HepG2 (cell line): Measurements from ENCODE around the gene CSTB. TPM values are rescaled to one million over a fixed set of nuclear protein-coding genes. Genes with fewer than 3 reads are reported as not detected.

Experiments used
- AFF4 ChIP-seq: sonication (generic); formaldehyde crosslinking; IDR thresholded peaks from 2 replicates; pipeline ENCODE4 v1.4.0; 2020; ENCODE audit warnings: missing genetic modification reagents
- HDAC1 ChIP-seq: sonication (generic); formaldehyde crosslinking; IDR thresholded peaks from 2 replicates; pipeline ENCODE4 v1.5.1; 2020; ENCODE audit warnings: mild to moderate bottlenecking, missing genetic modification reagents
- HNRNPUL1 ChIP-seq: fragments of 200-400 bp; formaldehyde crosslinking; IDR thresholded peaks from 2 replicates; pipeline ENCODE4 v1.6.1; 2017; ENCODE audit warnings: low read depth, mild to moderate bottlenecking, low read length, moderate library complexity
- NFATC3 ChIP-seq: sonication (generic); formaldehyde crosslinking; IDR thresholded peaks from 2 replicates; pipeline ENCODE4 v1.5.1; 2020; ENCODE audit warnings: mild to moderate bottlenecking, missing genetic modification reagents
- RARG ChIP-seq: sonication (generic); formaldehyde crosslinking; IDR thresholded peaks from 2 replicates; pipeline ENCODE4 v1.4.0; 2020; ENCODE audit warnings: low read depth, mild to moderate bottlenecking, missing genetic modification reagents
- REST ChIP-seq, 2 experiments: IDR thresholded peaks; 2 replicates each; pipeline ENCODE4 v1.6.1; 2011 to 2012; ENCODE audit warnings: low read length in 2 of 2, borderline replicate concordance in 1 of 2, low read depth in 1 of 2, mild to moderate bottlenecking in 1 of 2, moderate library complexity in 1 of 2
- YY1 ChIP-seq: IDR thresholded peaks from 2 replicates; pipeline ENCODE4 v1.6.1; 2011; ENCODE audit warnings: low read length, low read depth, moderate library complexity, mild to moderate bottlenecking; ENCODE audit not compliant: insufficient read depth, insufficient replicate concordance
- ZC3H13 ChIP-seq: sonication (generic); formaldehyde crosslinking; IDR thresholded peaks from 2 replicates; pipeline ENCODE4 v1.8.1; 2023; ENCODE audit warnings: mild to moderate bottlenecking, missing genetic modification reagents, moderate library complexity
- ZGPAT ChIP-seq: IDR thresholded peaks from 2 replicates; pipeline ENCODE4 v1.6.1; 2016; ENCODE audit warnings: mild to moderate bottlenecking
- ZNF660 ChIP-seq: sonication (generic); formaldehyde crosslinking; IDR thresholded peaks from 2 replicates; pipeline ENCODE4 v1.5.1; 2020; ENCODE audit warnings: mild to moderate bottlenecking, low read depth, missing genetic modification reagents, borderline replicate concordance
- polyA plus RNA-seq, 8 experiments: library from polyadenylated mRNA; depleted of rRNA in 3 of 8; stranded (reverse) in 7 of 8; unstranded in 1 of 8; fragments of >200 nt; fragmentation: Illumina TruSeq in 4 of 8; extraction: Trizol in 4 of 8; gene quantifications; 2 replicates each; pipeline versions ENCODE4 v1.2.1 to v1.2.3, GENCODE V29; 2011 to 2016; ENCODE audit warnings: low read depth in 4 of 8, missing spikeins in 1 of 8, mixed read lengths in 1 of 8; ENCODE audit not compliant: insufficient read depth in 1 of 8
- total RNA-seq, 5 experiments: library from RNA; depleted of rRNA; stranded (reverse); fragments of >200 nt; fragmentation: Illumina TruSeq; extraction: Trizol; gene quantifications; 2 replicates each; pipeline ENCODE4 v1.2.3, GENCODE V29; 2016; ENCODE audit warnings: low read depth in 1 of 5
- TF ChIP-seq, protein P1 (sequence below), 2 experiments: sonication (generic) in 1 of 2; formaldehyde crosslinking in 1 of 2; IDR thresholded peaks; 2 replicates each; pipeline versions ENCODE4 v1.4.0 to v1.6.1; 2018 to 2020; ENCODE audit warnings: missing genetic modification reagents in 2 of 2, borderline replicate concordance in 1 of 2, low read depth in 1 of 2, mild to moderate bottlenecking in 1 of 2, missing biosample characterization in 1 of 2
- TF ChIP-seq, protein P2 (sequence below): sonication (generic); formaldehyde crosslinking; IDR thresholded peaks from 2 replicates; pipeline ENCODE4 v1.8.0; 2023; ENCODE audit warnings: mild to moderate bottlenecking, missing genetic modification reagents
- TF ChIP-seq, protein P3 (sequence below): sonication (generic); formaldehyde crosslinking; conservative IDR thresholded peaks from 2 replicates; pipeline ENCODE4 v1.5.0; 2020; ENCODE audit warnings: missing genetic modification reagents

The CSTB gene
- total and polyA plus RNA-seq, 2 of the 13 experiments (the other 11 are each of a cell fraction or from before 2014, with no cell fraction given), result 11.7 to 94.1 TPM

- TF ChIP-seq, protein P1, sequence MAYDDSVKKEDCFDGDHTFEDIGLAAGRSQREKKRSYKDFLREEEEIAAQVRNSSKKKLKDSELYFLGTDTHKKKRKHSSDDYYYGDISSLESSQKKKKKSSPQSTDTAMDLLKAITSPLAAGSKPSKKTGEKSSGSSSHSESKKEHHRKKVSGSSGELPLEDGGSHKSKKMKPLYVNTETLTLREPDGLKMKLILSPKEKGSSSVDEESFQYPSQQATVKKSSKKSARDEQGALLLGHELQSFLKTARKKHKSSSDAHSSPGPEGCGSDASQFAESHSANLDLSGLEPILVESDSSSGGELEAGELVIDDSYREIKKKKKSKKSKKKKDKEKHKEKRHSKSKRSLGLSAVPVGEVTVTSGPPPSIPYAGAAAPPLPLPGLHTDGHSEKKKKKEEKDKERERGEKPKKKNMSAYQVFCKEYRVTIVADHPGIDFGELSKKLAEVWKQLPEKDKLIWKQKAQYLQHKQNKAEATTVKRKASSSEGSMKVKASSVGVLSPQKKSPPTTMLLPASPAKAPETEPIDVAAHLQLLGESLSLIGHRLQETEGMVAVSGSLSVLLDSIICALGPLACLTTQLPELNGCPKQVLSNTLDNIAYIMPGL (CRISPR knock-in tag; IDR thresholded peaks at IDR 0.05; ENCODE audit: borderline replicate concordance in 1 of 2, low read depth in 1 of 2), result peak; percentile 42 to 63; a peak in 2 of 4 replicates
- TF ChIP-seq ZGPAT (CRISPR knock-in tag), result no peak
- TF ChIP-seq HDAC1 (CRISPR knock-in tag), result peak; percentile 37; the same call in 1 of the 2 replicates
- TF ChIP-seq AFF4 (CRISPR knock-in tag), result no peak
- TF ChIP-seq, protein P2, sequence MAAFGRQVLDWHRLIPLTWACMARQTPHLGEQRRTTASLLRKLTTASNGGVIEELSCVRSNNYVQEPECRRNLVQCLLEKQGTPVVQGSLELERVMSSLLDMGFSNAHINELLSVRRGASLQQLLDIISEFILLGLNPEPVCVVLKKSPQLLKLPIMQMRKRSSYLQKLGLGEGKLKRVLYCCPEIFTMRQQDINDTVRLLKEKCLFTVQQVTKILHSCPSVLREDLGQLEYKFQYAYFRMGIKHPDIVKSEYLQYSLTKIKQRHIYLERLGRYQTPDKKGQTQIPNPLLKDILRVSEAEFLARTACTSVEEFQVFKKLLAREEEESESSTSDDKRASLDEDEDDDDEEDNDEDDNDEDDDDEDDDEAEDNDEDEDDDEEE, result no peak
- no peak for TF ChIP-seq YY1
- TF ChIP-seq HNRNPUL1, result no peak
- TF ChIP-seq ZC3H13 (CRISPR knock-in tag), result 0 out of 2 replicates have a peak, but pooled peaks have one; percentile 76
- no peak for TF ChIP-seq ZNF660 (CRISPR knock-in tag)
- no peak for TF ChIP-seq RARG (CRISPR knock-in tag)
- TF ChIP-seq NFATC3 (CRISPR knock-in tag), result no peak
- no peak for TF ChIP-seq REST (IDR thresholded peaks at IDR 0.05; ENCODE audit: borderline replicate concordance in 1 of 2, low read depth in 1 of 2, low read length in 2 of 2)
- TF ChIP-seq, protein P3, sequence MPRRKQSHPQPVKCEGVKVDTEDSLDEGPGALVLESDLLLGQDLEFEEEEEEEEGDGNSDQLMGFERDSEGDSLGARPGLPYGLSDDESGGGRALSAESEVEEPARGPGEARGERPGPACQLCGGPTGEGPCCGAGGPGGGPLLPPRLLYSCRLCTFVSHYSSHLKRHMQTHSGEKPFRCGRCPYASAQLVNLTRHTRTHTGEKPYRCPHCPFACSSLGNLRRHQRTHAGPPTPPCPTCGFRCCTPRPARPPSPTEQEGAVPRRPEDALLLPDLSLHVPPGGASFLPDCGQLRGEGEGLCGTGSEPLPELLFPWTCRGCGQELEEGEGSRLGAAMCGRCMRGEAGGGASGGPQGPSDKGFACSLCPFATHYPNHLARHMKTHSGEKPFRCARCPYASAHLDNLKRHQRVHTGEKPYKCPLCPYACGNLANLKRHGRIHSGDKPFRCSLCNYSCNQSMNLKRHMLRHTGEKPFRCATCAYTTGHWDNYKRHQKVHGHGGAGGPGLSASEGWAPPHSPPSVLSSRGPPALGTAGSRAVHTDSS, result no peak
Measured at GRCh38 chr21:43810505-43811261, 34.6 kb upstream of the CSTB start (continued).
